GM12872 (cell line): ENCODE data around the gene RAB3A.

ENCODE experiments used
- TF ChIP-seq, protein P1 (sequence below): IDR thresholded peaks from 3 replicates; pipeline ENCODE4 v1.5.1; 2011; ENCODE audit warnings: low read depth, mild to moderate bottlenecking, low read length, moderate library complexity; ENCODE audit not compliant: insufficient read depth

The RAB3A gene

DNA sequence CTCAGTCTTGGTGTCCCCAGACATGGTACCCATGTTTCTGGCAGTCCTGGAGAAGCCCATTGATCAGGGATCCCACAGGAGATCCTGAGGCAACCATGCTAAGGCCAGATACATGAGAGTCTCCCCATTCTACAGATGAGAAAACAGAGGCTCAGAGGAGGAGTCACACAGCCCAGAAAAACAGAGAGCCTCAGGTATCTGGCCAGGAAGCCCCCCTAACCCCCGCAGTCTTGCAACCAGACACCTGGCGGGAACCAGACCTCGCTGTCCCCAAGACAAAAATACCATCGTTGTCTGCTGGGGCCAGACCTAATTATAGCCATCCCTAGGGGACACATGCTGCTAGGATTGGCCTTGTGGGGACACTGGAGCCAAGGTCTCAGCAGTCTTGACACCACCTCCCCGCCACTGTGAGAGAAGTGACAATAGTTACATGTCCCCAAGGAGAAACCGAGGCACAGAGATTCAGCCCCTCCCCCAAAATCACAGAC, 24.0 kb upstream of the RAB3A start:
- TF ChIP-seq, protein P1, sequence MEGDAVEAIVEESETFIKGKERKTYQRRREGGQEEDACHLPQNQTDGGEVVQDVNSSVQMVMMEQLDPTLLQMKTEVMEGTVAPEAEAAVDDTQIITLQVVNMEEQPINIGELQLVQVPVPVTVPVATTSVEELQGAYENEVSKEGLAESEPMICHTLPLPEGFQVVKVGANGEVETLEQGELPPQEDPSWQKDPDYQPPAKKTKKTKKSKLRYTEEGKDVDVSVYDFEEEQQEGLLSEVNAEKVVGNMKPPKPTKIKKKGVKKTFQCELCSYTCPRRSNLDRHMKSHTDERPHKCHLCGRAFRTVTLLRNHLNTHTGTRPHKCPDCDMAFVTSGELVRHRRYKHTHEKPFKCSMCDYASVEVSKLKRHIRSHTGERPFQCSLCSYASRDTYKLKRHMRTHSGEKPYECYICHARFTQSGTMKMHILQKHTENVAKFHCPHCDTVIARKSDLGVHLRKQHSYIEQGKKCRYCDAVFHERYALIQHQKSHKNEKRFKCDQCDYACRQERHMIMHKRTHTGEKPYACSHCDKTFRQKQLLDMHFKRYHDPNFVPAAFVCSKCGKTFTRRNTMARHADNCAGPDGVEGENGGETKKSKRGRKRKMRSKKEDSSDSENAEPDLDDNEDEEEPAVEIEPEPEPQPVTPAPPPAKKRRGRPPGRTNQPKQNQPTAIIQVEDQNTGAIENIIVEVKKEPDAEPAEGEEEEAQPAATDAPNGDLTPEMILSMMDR = no peak

DNA sequence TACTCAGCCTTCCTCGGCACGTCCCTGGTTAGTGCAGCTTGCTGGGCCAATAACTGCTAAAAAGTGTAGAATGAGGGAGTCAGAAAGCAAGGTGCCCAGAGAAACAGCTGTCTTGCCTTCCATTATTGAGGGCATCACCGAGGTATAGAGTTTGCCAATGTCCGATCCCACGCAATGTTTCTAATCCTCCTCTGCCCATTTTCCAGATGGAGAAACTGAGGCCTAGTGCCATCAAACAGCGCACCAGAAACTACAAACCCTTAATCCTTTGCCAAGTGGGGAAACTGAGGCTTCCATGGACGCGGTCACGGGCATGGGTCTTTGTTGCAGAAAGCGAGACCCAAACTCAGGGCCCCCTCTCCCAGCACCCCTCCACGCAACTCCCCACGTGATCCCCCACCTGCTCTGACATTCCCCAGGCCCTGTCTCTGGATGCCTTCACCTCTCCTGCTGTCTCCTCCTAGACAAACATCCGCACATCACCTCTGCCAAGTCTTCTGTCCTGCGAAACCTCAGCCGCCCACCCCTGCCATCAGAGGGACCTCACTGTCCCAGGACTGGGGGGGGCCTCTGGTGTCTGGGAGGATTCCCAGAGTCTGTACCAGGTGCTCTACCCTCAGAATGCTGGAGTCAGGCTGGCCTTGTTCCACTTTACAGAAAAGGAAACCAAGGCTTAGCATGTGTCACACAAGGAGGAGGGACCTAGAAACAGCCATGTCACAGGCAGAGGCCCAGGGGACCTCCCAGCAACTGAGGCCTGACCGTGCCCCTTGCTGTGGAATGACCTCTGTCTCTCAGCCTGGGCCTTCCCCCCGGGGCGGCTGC, 23.3 kb upstream of the RAB3A start:
- TF ChIP-seq, protein P1 = no peak

DNA sequence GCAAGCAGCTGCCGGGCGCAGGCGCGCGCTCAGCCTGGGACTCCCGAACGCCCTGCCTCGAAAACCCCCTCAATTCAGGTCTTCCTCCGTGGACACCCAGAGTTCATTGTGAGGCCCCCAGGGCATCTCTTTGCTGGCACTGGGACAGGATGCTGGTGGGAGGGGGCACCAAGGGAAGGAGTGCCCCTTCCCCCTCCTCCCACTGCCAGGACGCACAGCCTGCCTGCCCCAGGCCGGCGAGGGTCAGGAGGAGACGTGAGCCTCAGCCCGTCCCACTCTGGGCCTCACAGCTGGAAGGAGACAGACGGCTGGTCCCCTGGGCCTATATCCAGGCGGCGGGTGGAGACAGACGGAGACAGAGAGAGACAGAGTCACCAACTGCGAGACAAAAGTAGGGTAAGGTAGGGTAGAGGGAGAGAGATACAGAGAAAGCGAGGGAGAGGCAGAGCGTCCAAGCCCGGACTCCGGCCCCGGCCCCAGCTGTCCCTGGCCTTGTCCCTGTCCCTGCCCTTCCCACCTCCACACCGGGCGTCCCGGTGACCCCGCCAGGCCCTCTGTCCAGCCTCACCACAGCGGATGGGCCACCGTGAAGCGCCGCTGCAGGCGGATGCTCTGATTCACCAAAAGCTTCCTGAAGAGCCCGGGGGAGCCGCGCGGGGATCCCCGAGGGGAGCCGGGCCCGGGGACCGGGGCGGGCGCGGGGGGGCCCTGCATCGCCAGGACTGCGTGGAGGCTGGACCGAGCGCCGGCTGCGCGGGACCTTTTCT, 22.0 kb upstream of the RAB3A start, which contains the start of gene PDE4C:
Gene PDE4C, minus strand, starts transcription at position 737 of the 767 bp plus-strand sequence. Its CDS starts 23 bp downstream, at position 714.
- TF ChIP-seq, protein P1 = no peak

DNA sequence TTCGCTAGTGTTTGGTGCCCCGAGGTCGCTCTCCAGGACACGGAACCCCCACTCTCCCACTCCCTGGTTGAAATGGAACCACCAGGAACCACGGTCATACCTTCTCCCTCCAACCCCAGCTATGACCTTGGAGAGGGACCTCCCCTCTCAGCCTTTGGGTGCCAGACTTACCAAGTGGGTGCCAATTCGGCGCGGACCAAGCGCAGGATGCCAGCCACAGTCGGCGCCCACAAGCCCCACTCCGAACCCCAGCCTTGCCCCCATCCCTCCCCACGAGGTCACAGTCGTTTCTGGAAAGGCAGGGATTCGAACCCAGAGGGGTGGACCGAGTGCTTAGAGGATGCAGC, 21.5 kb upstream of the RAB3A start:
- TF ChIP-seq, protein P1 = no peak

DNA sequence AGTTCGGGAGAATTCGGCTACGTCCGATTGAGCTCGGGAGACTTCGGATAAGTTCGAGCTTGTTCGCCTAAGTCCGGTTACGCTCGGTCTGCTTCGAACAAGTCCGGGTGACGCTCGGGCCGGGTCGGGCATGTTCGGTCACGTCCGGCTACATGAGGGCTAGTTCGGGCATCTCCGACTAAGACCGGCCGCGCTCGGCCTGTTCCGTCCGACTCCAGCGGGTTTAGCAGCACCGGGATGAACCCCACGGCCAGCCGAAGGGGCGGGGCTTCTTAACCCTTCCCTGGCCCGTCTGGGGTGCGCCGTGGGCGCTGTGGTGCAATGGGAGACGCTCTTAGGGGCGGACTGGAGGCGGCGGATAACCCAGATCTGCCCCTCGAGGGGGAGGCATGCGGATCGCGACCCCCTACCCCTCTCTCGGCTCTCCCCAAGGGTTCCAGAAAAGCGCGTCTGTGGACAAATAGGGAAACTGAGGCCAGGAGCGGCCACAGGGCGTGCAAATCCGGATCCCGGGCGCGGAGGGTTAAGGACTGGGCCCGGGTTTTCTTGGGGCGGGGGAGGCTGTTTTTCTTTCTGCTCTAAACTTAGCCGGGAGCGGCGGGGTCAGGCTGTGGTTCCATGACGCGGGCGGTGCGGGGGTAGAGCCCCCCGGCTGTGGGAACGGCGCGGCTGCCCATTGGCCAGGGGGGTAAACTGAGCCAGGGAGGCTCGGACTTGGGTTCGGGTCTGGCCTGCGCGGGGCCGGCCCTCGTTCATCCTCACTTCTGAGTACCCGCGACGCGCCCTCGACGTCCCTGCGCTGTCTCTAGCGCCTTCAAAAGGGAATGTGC, 20.9 kb upstream of the RAB3A start:
- TF ChIP-seq, protein P1 = no peak

DNA sequence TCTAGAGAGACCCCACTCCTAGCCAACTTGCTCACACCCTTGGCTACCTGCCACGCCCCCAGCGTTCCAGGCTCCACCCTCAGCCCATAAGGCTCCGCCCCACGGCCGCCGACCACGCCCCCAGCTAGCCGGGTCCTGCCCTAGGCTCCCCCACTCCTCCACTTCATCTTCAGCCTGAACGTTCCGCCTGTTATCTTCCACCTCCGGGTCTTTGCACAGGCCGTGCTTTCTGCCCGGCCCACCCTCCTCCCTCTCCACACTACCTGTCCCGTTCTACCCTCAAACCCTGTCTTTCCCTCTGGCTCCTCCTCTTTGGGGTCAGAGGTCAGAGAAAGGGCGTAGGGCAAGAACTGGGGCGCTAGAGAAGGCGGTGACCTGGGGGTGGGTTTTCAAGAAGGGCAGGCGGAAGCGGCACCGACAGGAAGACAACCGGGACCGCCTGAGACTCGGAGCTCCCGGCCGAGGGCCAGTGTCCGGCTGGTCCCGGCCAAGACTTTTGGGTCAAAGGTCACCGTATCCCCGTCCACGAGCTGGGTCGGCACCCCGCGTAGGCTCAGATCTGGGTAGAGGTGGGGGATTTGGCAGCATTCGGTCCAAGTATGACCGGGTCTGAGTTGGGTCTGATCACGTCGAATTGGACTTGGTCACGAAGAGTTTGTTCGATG, 20.1 kb upstream of the RAB3A start:
- TF ChIP-seq, protein P1 = no peak
